Endodermal cell (in vitro differentiated cells): ENCODE results near the gene MOCOS. TPM values are rescaled to one million over a fixed set of nuclear protein-coding genes. Genes with fewer than 3 reads are reported as not detected.
A peak's percentile ranks its signal among the peaks of the same experiment; 100 is the strongest.

Source experiments
- DNase-seq: peaks from one replicate; pipeline ENCODE4 v3.0.0-alpha.2; 2017
- H3K27ac ChIP-seq: 2 replicates; pipeline ENCODE4 v1.5.1; 2013; ENCODE audit warnings: mild to moderate bottlenecking, low read depth, low read length, moderate library complexity
- H3K27me3 ChIP-seq: 2 replicates; pipeline ENCODE4 v1.6.1; 2013; ENCODE audit warnings: mild to moderate bottlenecking, low read length, moderate library complexity; ENCODE audit not compliant: insufficient read depth, control insufficient read depth, poor library complexity, severe bottlenecking
- H3K36me3 ChIP-seq: 2 replicates; pipeline ENCODE4 v1.7.0; 2013; ENCODE audit warnings: mild to moderate bottlenecking, low read length, moderate library complexity; ENCODE audit not compliant: control insufficient read depth, insufficient read depth
- H3K4me1 ChIP-seq: one replicate; pipeline ENCODE4 v1.7.0; 2013; ENCODE audit warnings: low read length; ENCODE audit not compliant: control insufficient read depth, insufficient read depth
- H3K4me3 ChIP-seq: 2 replicates; pipeline ENCODE4 v1.5.1; 2013; ENCODE audit warnings: mild to moderate bottlenecking, low read length, moderate library complexity
- H3K9ac ChIP-seq: 2 replicates; pipeline ENCODE4 v1.6.1; 2013; ENCODE audit warnings: mild to moderate bottlenecking, low read length, moderate library complexity; ENCODE audit not compliant: poor library complexity, severe bottlenecking; ENCODE audit errors: extremely low read depth
- H3K9me3 ChIP-seq: 2 replicates; pipeline ENCODE4 v1.6.1; 2013; ENCODE audit warnings: mild to moderate bottlenecking, low read length, moderate library complexity; ENCODE audit not compliant: control insufficient read depth
- H3K27ac Mint-ChIP-seq: 2 replicates; pipeline ENCODE4 v1.8.0; 2020; ENCODE audit warnings: mixed read lengths
- H3K27me3 Mint-ChIP-seq: 2 replicates; pipeline ENCODE4 v1.8.0; 2021; ENCODE audit warnings: mild to moderate bottlenecking, mixed read lengths; ENCODE audit not compliant: insufficient read depth
- H3K36me3 Mint-ChIP-seq: 2 replicates; pipeline ENCODE4 v1.8.0; 2020; ENCODE audit warnings: low read depth, mixed read lengths
- H3K4me1 Mint-ChIP-seq: 2 replicates; pipeline ENCODE4 v1.8.0; 2020; ENCODE audit warnings: mixed read lengths
- H3K4me3 Mint-ChIP-seq: 2 replicates; pipeline ENCODE4 v1.8.0; 2020; ENCODE audit warnings: mild to moderate bottlenecking, moderate library complexity, mixed read lengths
- H3K9me3 Mint-ChIP-seq: 2 replicates; pipeline ENCODE4 v1.8.0; 2020; ENCODE audit warnings: mild to moderate bottlenecking, mixed read lengths
- WGBS, 2 experiments: methylation state at CpG; one replicate each; pipeline versions ENCODE4 v1.1.5 to v1.1.7; 2013; ENCODE audit warnings: missing lambda C conversion rate in 2 of 2, mixed read lengths in 1 of 2; ENCODE audit not compliant: insufficient coverage in 1 of 2, insufficient read length in 1 of 2; 5-methylcytosine and 5-hydroxymethylcytosine counted together
- total RNA-seq, 2 donors: library from RNA; stranded (reverse); fragmentation: NEBNext Ultra II Directional in 1 of 2; extraction: Animal tissue kit (Norgen Biotek cat#: 25700) in 1 of 2; gene quantifications; 2 replicates in 1 of 2; 3 replicates in 1 of 2; pipeline ENCODE4 v1.2.1, GENCODE V29; 2021
- TF ChIP-seq, protein P1 (sequence below): fragments of 200-600 bp; sonication (generic); conservative IDR thresholded peaks from 2 replicates; pipeline ENCODE4 v1.5.0; 2021; ENCODE audit warnings: antibody characterized with exemption, mild to moderate bottlenecking

Gene MOCOS
- total RNA-seq, 2 donors from 2014 or later = 0.51 to 1.4 TPM

DNA sequence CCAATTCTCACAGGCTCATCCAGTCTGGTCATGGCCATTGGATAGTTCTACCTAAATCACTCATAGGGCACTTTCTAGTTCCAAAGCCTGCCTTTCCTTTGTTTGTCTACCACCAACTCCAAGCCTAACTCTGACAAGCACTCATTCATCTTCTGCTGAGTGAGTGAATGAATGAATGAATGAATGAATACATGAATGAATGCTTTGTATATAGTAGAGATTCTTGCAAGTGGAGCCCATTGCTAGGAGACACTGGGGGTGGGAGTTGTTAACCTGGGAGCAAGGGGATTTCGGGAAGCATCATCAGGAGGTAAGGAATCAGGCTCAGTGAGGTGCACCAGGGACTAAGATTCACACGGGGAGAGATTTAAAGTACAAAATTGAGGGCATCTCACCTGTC lies 3.3 kb upstream of the MOCOS start:
- 78 to 83% methylated on average over 1 to 2 of the region's 2 CpGs for WGBS, 2 experiments
- no peaks in the 10 kb centered on the region for H3K9me3 Mint-ChIP-seq
- H3K36me3 Mint-ChIP-seq = no peaks in the 10 kb centered on the region
- TF ChIP-seq, protein P1, sequence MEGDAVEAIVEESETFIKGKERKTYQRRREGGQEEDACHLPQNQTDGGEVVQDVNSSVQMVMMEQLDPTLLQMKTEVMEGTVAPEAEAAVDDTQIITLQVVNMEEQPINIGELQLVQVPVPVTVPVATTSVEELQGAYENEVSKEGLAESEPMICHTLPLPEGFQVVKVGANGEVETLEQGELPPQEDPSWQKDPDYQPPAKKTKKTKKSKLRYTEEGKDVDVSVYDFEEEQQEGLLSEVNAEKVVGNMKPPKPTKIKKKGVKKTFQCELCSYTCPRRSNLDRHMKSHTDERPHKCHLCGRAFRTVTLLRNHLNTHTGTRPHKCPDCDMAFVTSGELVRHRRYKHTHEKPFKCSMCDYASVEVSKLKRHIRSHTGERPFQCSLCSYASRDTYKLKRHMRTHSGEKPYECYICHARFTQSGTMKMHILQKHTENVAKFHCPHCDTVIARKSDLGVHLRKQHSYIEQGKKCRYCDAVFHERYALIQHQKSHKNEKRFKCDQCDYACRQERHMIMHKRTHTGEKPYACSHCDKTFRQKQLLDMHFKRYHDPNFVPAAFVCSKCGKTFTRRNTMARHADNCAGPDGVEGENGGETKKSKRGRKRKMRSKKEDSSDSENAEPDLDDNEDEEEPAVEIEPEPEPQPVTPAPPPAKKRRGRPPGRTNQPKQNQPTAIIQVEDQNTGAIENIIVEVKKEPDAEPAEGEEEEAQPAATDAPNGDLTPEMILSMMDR = no peak
- no peak overlapping the region for H3K4me3 Mint-ChIP-seq
- peaks cover 59% of the 10 kb centered on the region for H3K27me3 Mint-ChIP-seq
- Histone ChIP-seq H3K9ac (no peak overlapping the region), H3K36me3 (no peaks in the 10 kb centered on the region), H3K4me3 (no peak overlapping the region), H3K9me3 (no peaks in the 10 kb centered on the region), H3K4me1 (no peaks in the 10 kb centered on the region), H3K27me3 (peaks cover 61% of the 10 kb centered on the region), H3K27ac (no peak overlapping the region)
- no peak for DNase-seq
- peaks cover 9% of the 10 kb centered on the region for H3K4me1 Mint-ChIP-seq
- H3K27ac Mint-ChIP-seq = no peak overlapping the region

DNA sequence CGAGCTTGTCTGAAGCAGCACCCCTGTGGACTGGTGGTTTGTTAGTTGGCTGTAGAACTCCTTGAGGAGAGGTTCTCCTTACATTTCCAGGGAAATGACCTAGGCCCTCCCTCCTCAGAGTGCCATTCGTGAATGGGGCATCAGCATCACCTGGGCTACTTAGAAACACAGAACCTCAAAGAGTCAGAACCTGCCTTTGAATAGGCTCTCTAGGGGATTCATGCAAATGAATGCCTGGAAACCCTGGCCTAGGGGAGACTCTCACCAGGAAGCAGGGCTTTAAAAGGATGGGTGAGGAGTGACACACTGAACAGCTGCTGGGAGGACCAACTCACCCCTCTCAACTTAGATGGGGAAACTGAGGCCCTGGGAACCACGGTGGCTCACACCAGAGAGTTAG lies 2.1 kb upstream of the MOCOS start:
- Histone ChIP-seq H3K27me3 (peaks cover 72% of the 10 kb centered on the region), H3K4me3 (no peak overlapping the region), H3K27ac (no peak overlapping the region), H3K36me3 (no peaks in the 10 kb centered on the region), H3K9me3 (no peaks in the 10 kb centered on the region), H3K9ac (no peak overlapping the region), H3K4me1 (no peaks in the 10 kb centered on the region)
- H3K4me3 Mint-ChIP-seq = no peak overlapping the region
- H3K27ac Mint-ChIP-seq = no peak overlapping the region
- WGBS, 2 experiments = 77 to 80% methylated on average over 1 to 3 of the region's 3 CpGs
- no peaks in the 10 kb centered on the region for H3K36me3 Mint-ChIP-seq
- H3K9me3 Mint-ChIP-seq = no peaks in the 10 kb centered on the region
- H3K4me1 Mint-ChIP-seq = peaks cover 13% of the 10 kb centered on the region
- TF ChIP-seq, protein P1 = no peak
- no peak for DNase-seq
- peaks cover 71% of the 10 kb centered on the region for H3K27me3 Mint-ChIP-seq

DNA sequence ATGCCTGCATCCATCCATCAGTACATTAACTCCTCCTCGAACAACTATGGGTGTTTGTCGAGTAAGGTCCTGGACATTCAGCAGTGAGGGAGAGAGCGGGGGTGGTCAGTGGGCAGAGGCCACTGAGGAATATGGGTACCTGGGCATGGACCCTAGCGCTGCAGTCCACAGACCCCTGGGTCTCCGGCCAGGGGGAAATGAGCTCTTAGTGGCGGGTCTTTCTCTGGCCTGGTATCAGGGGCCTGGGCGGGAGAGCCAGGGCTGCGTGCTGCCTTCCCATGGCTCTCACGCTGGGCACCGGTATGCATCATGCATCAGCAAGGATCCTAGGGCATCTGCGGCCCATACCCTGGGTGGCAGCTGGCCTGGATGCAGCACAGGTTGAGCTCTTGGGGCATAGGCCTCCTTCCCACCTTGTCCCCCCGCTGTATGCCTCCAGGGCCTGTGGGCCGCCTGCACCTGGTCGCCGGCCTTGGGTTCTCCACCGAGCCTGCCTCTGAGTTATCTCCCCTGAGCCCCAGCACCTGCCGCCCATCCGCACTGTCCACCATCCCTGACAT lies 1.3 kb upstream of the MOCOS start:
- Histone ChIP-seq H3K4me1 (no peaks in the 10 kb centered on the region), H3K36me3 (no peaks in the 10 kb centered on the region), H3K27ac (no peak overlapping the region), H3K9ac (no peak overlapping the region), H3K9me3 (no peaks in the 10 kb centered on the region), H3K4me3 (no peak overlapping the region), H3K27me3 (peaks cover 75% of the 10 kb centered on the region)
- 85 to 90% methylated on average over 13 to 18 of the region's 18 CpGs for WGBS, 2 experiments
- peak overlapping the region; percentile 65 for H3K4me3 Mint-ChIP-seq
- no peaks in the 10 kb centered on the region for H3K36me3 Mint-ChIP-seq
- peaks cover 74% of the 10 kb centered on the region for H3K27me3 Mint-ChIP-seq
- no peaks in the 10 kb centered on the region for H3K9me3 Mint-ChIP-seq
- no peak for DNase-seq
- TF ChIP-seq, protein P1 = no peak
- peaks cover 13% of the 10 kb centered on the region for H3K4me1 Mint-ChIP-seq
- no peak overlapping the region for H3K27ac Mint-ChIP-seq
